K562 (cell line): ENCODE results near the gene ZBTB7A. TPM values are rescaled to one million over a fixed set of nuclear protein-coding genes. Genes with fewer than 3 reads are reported as not detected.
A peak's percentile ranks its signal among the peaks of the same experiment; 100 is the strongest.

Experiments
- ADNP ChIP-seq: fragments of 200-800 bp; sonication (Bioruptor generic); IDR thresholded peaks from 2 replicates; pipeline ENCODE4 v1.6.1; 2016; ENCODE audit warnings: missing genetic modification characterization, missing compliant biosample characterization
- FOS ChIP-seq: IDR thresholded peaks from 3 replicates; pipeline ENCODE4 v1.6.1; 2011; ENCODE audit not compliant: insufficient read length; ENCODE audit errors: extremely low read depth
- HBP1 ChIP-seq: fragments of 450-650 bp; formaldehyde crosslinking; IDR thresholded peaks from 2 replicates; pipeline ENCODE4 v1.4.0; 2022; ENCODE audit warnings: missing genetic modification characterization
- HIVEP1 ChIP-seq: fragments of 250-450 bp; sonication (Bioruptor Pico); IDR thresholded peaks from 2 replicates; pipeline ENCODE4 v1.4.0; 2020; ENCODE audit warnings: mild to moderate bottlenecking
- HLTF ChIP-seq: fragments of 450-650 bp; IDR thresholded peaks from 2 replicates; pipeline ENCODE4 v1.6.1; 2016
- HMGXB4 ChIP-seq: sonication (generic); formaldehyde crosslinking; IDR thresholded peaks from 2 replicates; pipeline ENCODE4 v1.8.1; 2023; ENCODE audit warnings: mild to moderate bottlenecking, missing genetic modification reagents
- KAT2B ChIP-seq: IDR thresholded peaks from one replicate; pipeline ENCODE4 v1.6.1; 2012; ENCODE audit warnings: low read depth, mild to moderate bottlenecking, control low read depth, inconsistent platforms, low read length, moderate library complexity
- MCM3 ChIP-seq: fragments of 450-650 bp; IDR thresholded peaks from 2 replicates; pipeline ENCODE4 v1.6.1; 2016
- MYC ChIP-seq, 2 experiments: fragments of 250-450 bp in 1 of 2; sonication (Bioruptor Pico) in 1 of 2; IDR thresholded peaks; 2 replicates each; pipeline versions ENCODE4 v1.5.1 to v1.6.1; 2012 to 2021; ENCODE audit warnings: low read depth in 2 of 2, borderline replicate concordance in 1 of 2, improper control_type of control experiment in 1 of 2, low read length in 1 of 2, mild to moderate bottlenecking in 1 of 2, moderate library complexity in 1 of 2
- NCOR1 ChIP-seq: fragments of 450-650 bp; IDR thresholded peaks from 2 replicates; pipeline ENCODE4 v1.6.1; 2016; ENCODE audit warnings: mild to moderate bottlenecking, moderate library complexity
- POLR2G ChIP-seq: fragments of 200-400 bp; formaldehyde crosslinking; IDR thresholded peaks from 2 replicates; pipeline ENCODE4 v1.6.1; 2017; ENCODE audit warnings: low read depth, mild to moderate bottlenecking, antibody characterized with exemption, low read length, moderate library complexity
- SETDB1 ChIP-seq: IDR thresholded peaks from one replicate; pipeline ENCODE4 v1.6.1; 2012; ENCODE audit warnings: low read length, control low read depth, inconsistent platforms
- SMARCE1 ChIP-seq: fragments of 450-650 bp; IDR thresholded peaks from 2 replicates; pipeline ENCODE4 v1.7.1; 2016; ENCODE audit warnings: mild to moderate bottlenecking
- SP1 ChIP-seq: sonication (generic); formaldehyde crosslinking; IDR thresholded peaks from 2 replicates; pipeline ENCODE4 v1.8.1; 2022; ENCODE audit warnings: mild to moderate bottlenecking, missing genetic modification reagents
- SRSF7 ChIP-seq: fragments of 200-400 bp; formaldehyde crosslinking; optimal IDR thresholded peaks from 2 replicates; pipeline ENCODE3; 2017; ENCODE audit warnings: mild to moderate bottlenecking, low read depth, low read length
- TCF7L2 ChIP-seq: fragments of 150-350 bp; IDR thresholded peaks from 2 replicates; pipeline ENCODE4 v1.6.1; 2016; ENCODE audit warnings: low read depth, mild to moderate bottlenecking, low read length, moderate library complexity
- TRIM24 ChIP-seq, 2 experiments: fragments of 450-650 bp; IDR thresholded peaks; 2 replicates each; pipeline ENCODE4 v1.6.1; 2016
- ZNF512 ChIP-seq: IDR thresholded peaks from 2 replicates; pipeline ENCODE4 v1.6.1; 2016; ENCODE audit warnings: missing genetic modification characterization, missing compliant biosample characterization
- ZNF707 ChIP-seq: fragments of 250-450 bp; sonication (Bioruptor Pico); conservative IDR thresholded peaks from 2 replicates; pipeline ENCODE4 v1.8.0; 2022; ENCODE audit warnings: inconsistent platforms, mild to moderate bottlenecking, moderate library complexity
- polyA plus RNA-seq, 8 experiments: library from polyadenylated mRNA; depleted of rRNA in 4 of 8; stranded (reverse) in 5 of 8; unstranded in 3 of 8; fragments of >200 nt; fragmentation: Nextera tagmentation in 2 of 8; fragmentation: Illumina TruSeq in 1 of 8; extraction: Ambion mirVana in 2 of 8; extraction: Trizol in 1 of 8; gene quantifications; 2 replicates each; pipeline versions ENCODE4 v1.2.1 to v1.2.3, GENCODE V29; 2011 to 2014; ENCODE audit warnings: inconsistent platforms in 1 of 8, missing spikeins in 1 of 8
- total RNA-seq, 7 experiments: library from RNA; depleted of rRNA in 6 of 7; stranded (reverse); fragments of >200 nt in 6 of 7; fragmentation: Illumina TruSeq in 2 of 7; extraction: Trizol in 2 of 7; gene quantifications; 2 replicates each; pipeline versions ENCODE4 v1.2.1 to v1.2.3, GENCODE V29; 2011 to 2021; ENCODE audit warnings: low replicate concordance in 1 of 7
- TF ChIP-seq, protein P1 (sequence below): fragments of 450-650 bp; IDR thresholded peaks from 2 replicates; pipeline ENCODE4 v1.6.1; 2017; ENCODE audit warnings: mild to moderate bottlenecking, moderate library complexity
- TF ChIP-seq, protein P2 (sequence below): sonication (generic); formaldehyde crosslinking; IDR thresholded peaks from 2 replicates; pipeline ENCODE4 v1.8.1; 2022; ENCODE audit warnings: missing genetic modification reagents

The ZBTB7A gene
- total and polyA plus RNA-seq, 9 of the 15 experiments (the other 6 are each of a cell fraction or from before 2014, with no cell fraction given), result 0.11 to 34.0 (median 4.6) TPM

- TF ChIP-seq HBP1 (CRISPR knock-in tag), result 0 out of 2 replicates have a peak, but pooled peaks have one; percentile 36
- TF ChIP-seq NCOR1, result no peak
- no peak for TF ChIP-seq MYC (IDR thresholded peaks at IDR 0.05; ENCODE audit: low read depth, low read length)
- no peak for TF ChIP-seq MYC (CRISPR knock-in tag; IDR thresholded peaks at IDR 0.05; ENCODE audit: borderline replicate concordance, low read depth)
- peak; percentile 73; the same call in 1 of the 2 replicates for TF ChIP-seq SMARCE1
- no peak for TF ChIP-seq MCM3
- TF ChIP-seq SP1 (CRISPR knock-in tag), result no peak
- TF ChIP-seq HIVEP1 (CRISPR knock-in tag), result no peak
- TF ChIP-seq ADNP, result no peak
- no peak for TF ChIP-seq ZNF512 (tag)
- no peak for TF ChIP-seq SETDB1
- TF ChIP-seq TRIM24 (IDR thresholded peaks at IDR 0.05), result peak; percentile 32 to 38; a peak in 2 of 4 replicates
- TF ChIP-seq KAT2B, result no peak
- peak; percentile 87 for TF ChIP-seq HLTF
- TF ChIP-seq, protein P1, sequence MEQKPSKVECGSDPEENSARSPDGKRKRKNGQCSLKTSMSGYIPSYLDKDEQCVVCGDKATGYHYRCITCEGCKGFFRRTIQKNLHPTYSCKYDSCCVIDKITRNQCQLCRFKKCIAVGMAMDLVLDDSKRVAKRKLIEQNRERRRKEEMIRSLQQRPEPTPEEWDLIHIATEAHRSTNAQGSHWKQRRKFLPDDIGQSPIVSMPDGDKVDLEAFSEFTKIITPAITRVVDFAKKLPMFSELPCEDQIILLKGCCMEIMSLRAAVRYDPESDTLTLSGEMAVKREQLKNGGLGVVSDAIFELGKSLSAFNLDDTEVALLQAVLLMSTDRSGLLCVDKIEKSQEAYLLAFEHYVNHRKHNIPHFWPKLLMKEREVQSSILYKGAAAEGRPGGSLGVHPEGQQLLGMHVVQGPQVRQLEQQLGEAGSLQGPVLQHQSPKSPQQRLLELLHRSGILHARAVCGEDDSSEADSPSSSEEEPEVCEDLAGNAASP, result no peak
- TF ChIP-seq FOS, result no peak
- TF ChIP-seq, protein P2, sequence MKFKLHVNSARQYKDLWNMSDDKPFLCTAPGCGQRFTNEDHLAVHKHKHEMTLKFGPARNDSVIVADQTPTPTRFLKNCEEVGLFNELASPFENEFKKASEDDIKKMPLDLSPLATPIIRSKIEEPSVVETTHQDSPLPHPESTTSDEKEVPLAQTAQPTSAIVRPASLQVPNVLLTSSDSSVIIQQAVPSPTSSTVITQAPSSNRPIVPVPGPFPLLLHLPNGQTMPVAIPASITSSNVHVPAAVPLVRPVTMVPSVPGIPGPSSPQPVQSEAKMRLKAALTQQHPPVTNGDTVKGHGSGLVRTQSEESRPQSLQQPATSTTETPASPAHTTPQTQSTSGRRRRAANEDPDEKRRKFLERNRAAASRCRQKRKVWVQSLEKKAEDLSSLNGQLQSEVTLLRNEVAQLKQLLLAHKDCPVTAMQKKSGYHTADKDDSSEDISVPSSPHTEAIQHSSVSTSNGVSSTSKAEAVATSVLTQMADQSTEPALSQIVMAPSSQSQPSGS (CRISPR knock-in tag), result no peak
- no peak for TF ChIP-seq HMGXB4 (CRISPR knock-in tag)
- TF ChIP-seq SRSF7, result no peak
- TF ChIP-seq TCF7L2, result no peak
- no peak for TF ChIP-seq ZNF707
- no peak for TF ChIP-seq POLR2G
Observed at GRCh38 chr19:4081441-4082129, 14.9 kb upstream of the ZBTB7A start (continued).
